Activated naive CD8-positive, alpha-beta T cell treated with anti-CD3 and anti-CD28 coated beads, Interleukin-2, amount 10 ng/mL, durations not matched to agents 7 days and 5 days (primary cell): ENCODE measurements around the gene PRKG1. TPM values are rescaled to one million over a fixed set of nuclear protein-coding genes. Genes with fewer than 3 reads are reported as not detected.

Experiments
- ATAC-seq: fragments of 150-1000 bp; cut with Tn5 transposase; one replicate; pipeline ENCODE4 v1.10.0; 2021; ENCODE audit warnings: low read depth, moderate library complexity
- POLR2A ChIA-PET: fragments of 350-600 bp; sonication (Branson Sonifier 250); formaldehyde crosslinking; loops from one replicate; lab custom pipeline; 2021; ENCODE audit warnings: antibody characterized with exemption; lab: Charles Lee
- DNase-seq: peaks from one replicate; pipeline ENCODE4 v3.0.0; 2021
- H3K27ac Mint-ChIP-seq: one replicate; pipeline ENCODE4 v1.8.0; 2022; ENCODE audit warnings: mild to moderate bottlenecking, mixed read lengths
- H3K27me3 Mint-ChIP-seq: one replicate; pipeline ENCODE4 v1.8.0; 2022; ENCODE audit warnings: mild to moderate bottlenecking, moderate library complexity, mixed read lengths
- H3K36me3 Mint-ChIP-seq: one replicate; pipeline ENCODE4 v1.8.0; 2021; ENCODE audit warnings: mild to moderate bottlenecking, mixed read lengths
- H3K4me1 Mint-ChIP-seq: one replicate; pipeline ENCODE4 v1.8.0; 2021; ENCODE audit warnings: mixed read lengths
- H3K4me3 Mint-ChIP-seq: one replicate; pipeline ENCODE4 v1.8.0; 2022; ENCODE audit warnings: mild to moderate bottlenecking, moderate library complexity, mixed read lengths
- H3K9me3 Mint-ChIP-seq: one replicate; pipeline ENCODE4 v1.8.0; 2021; ENCODE audit warnings: mixed read lengths
- total RNA-seq, 2 experiments: library from RNA; stranded (reverse); gene quantifications; one replicate each; pipeline ENCODE4 v1.2.3, GENCODE V29; 2021

The PRKG1 gene
- total RNA-seq, 2 experiments from 2014 or later: not detected

DNA sequence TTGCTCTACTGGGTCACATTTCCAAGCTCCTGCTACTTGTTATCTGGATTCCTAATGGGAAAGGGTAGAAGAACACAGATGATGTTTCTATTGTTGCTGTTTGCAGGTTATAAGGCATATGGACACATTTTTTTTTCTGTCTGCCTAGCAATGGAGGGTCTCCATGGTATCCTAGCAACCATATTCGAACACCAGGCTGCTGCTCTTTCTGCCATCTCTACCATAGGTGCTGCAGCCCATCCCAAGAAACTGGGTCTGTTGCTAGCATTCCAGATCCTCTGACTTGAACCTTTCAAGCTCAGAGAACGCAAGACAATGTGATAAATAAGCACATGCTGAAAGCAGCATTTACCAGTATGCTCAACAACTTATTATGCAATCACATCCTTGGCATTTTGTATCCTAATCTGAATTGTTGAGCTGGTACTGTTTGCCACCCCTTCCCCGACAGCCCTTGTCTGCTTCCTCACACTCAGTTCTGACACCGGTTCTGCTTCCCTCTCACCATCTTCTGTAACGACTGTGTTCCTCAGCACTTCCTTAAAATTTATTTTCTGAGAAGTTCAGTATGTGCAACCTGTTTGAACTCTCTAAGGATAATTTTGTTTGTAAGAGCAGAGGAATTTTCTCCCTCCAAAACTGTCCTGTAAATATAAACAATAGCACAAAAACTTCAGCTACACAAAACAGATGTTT, 6.2 kb downstream of the PRKG1 start:
- Mint-ChIP-seq H3K9me3 (no peaks in the 10 kb centered on the region), H3K27ac (no peak overlapping the region), H3K36me3 (no peaks in the 10 kb centered on the region), H3K27me3 (peaks cover 10% of the 10 kb centered on the region), H3K4me3 (no peak overlapping the region), H3K4me1 (no peaks in the 10 kb centered on the region)
- DNase-seq: no peak
- ATAC-seq: no peak
- POLR2A ChIA-PET: no interaction called here

- ATAC-seq: no peak
- H3K9me3 Mint-ChIP-seq: no peaks in the 10 kb centered on the region
- POLR2A ChIA-PET: no interaction called here
- no peaks in the 10 kb centered on the region for H3K27me3 Mint-ChIP-seq
- H3K36me3 Mint-ChIP-seq: no peaks in the 10 kb centered on the region
- DNase-seq: no peak
- H3K27ac Mint-ChIP-seq: no peak overlapping the region
- no peak overlapping the region for H3K4me3 Mint-ChIP-seq
- no peaks in the 10 kb centered on the region for H3K4me1 Mint-ChIP-seq
Observed at GRCh38 chr10:51082857-51083256, 8.6 kb downstream of the PRKG1 start.

DNA sequence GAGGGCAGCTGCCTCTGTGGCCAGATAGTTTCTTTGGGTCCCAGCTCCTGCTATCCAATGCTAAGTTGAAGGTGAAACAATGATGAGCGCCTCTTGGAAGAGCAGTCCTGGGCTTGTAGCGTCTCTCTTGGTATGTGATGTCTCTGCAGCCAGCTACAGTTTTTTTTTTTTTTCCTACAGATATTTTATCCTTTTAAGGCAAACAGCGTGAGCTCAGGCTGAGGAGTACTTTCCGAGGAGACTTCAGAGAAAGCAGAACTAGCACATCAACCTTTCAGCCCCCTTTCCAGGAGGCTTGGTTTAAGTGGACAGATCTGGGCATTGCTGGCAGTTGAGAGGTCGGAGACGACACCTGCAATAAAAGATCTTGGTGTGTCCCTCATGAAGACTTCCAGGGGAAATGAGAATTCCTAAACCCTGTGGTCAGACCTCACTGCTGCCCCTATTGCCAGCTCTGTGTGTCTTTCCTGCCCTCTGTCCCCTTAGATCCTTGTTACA, 9.1 kb downstream of the PRKG1 start:
- no peak overlapping the region for H3K27ac Mint-ChIP-seq
- no peak for ATAC-seq
- no peak overlapping the region for H3K4me3 Mint-ChIP-seq
- POLR2A ChIA-PET: no interaction called here
- H3K4me1 Mint-ChIP-seq: no peaks in the 10 kb centered on the region
- DNase-seq: no peak
- no peaks in the 10 kb centered on the region for H3K27me3 Mint-ChIP-seq
- no peaks in the 10 kb centered on the region for H3K36me3 Mint-ChIP-seq
- no peaks in the 10 kb centered on the region for H3K9me3 Mint-ChIP-seq

- H3K4me3 Mint-ChIP-seq: no peak overlapping the region
- POLR2A ChIA-PET: no interaction called here
Observed at GRCh38 chr10:51085204-51085603, 10.9 kb downstream of the PRKG1 start.

GRCh38 chr10:51086710-51087109, 12.4 kb downstream of the PRKG1 start:
- DNase-seq (no peak), ATAC-seq (no peak)
- H3K27me3 Mint-ChIP-seq: no peaks in the 10 kb centered on the region
- POLR2A ChIA-PET: no interaction called here
- H3K4me1 Mint-ChIP-seq: no peaks in the 10 kb centered on the region
- no peak overlapping the region for H3K27ac Mint-ChIP-seq
- H3K4me3 Mint-ChIP-seq: no peak overlapping the region
- no peaks in the 10 kb centered on the region for H3K9me3 Mint-ChIP-seq
- H3K36me3 Mint-ChIP-seq: no peaks in the 10 kb centered on the region

More at GRCh38 chr10:51085204-51085603, 10.9 kb downstream of the PRKG1 start:
- ATAC-seq (no peak), DNase-seq (no peak)
- no peaks in the 10 kb centered on the region for H3K4me1 Mint-ChIP-seq
- no peaks in the 10 kb centered on the region for H3K9me3 Mint-ChIP-seq
- no peaks in the 10 kb centered on the region for H3K36me3 Mint-ChIP-seq
- no peaks in the 10 kb centered on the region for H3K27me3 Mint-ChIP-seq
- no peak overlapping the region for H3K27ac Mint-ChIP-seq

GRCh38 chr10:51087114-51087513, 12.8 kb downstream of the PRKG1 start:
- no peaks in the 10 kb centered on the region for H3K36me3 Mint-ChIP-seq

DNA sequence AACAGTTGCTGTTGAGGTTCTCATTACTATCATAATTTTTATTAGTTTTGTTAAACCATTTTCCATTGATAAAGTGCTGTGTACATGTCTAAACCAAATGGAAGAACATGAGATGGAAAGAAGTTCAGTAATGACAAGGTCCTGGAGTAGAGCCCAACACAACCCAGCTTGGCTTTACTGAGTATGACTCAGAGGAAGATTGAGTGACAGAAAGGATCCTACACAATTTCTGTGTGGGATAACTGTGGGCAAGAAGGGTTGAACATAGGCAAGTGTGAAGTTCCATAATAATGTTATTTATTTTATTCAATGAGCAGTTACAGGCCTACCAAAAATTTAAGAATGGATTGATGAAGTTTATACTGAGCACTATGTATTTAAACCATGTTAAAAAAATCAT, 15.9 kb downstream of the PRKG1 start:
- POLR2A ChIA-PET: no interaction called here
- Mint-ChIP-seq H3K4me1 (no peaks in the 10 kb centered on the region), H3K27ac (no peak overlapping the region), H3K4me3 (no peak overlapping the region), H3K36me3 (no peaks in the 10 kb centered on the region), H3K9me3 (no peaks in the 10 kb centered on the region), H3K27me3 (no peaks in the 10 kb centered on the region)
- ATAC-seq (no peak), DNase-seq (no peak)

More at GRCh38 chr10:51087114-51087513, 12.8 kb downstream of the PRKG1 start:
- POLR2A ChIA-PET: no interaction called here
- no peaks in the 10 kb centered on the region for H3K9me3 Mint-ChIP-seq
- no peaks in the 10 kb centered on the region for H3K4me1 Mint-ChIP-seq
- H3K27me3 Mint-ChIP-seq: no peaks in the 10 kb centered on the region
- DNase-seq: no peak
- ATAC-seq: no peak
- no peak overlapping the region for H3K27ac Mint-ChIP-seq
- H3K4me3 Mint-ChIP-seq: no peak overlapping the region

DNA sequence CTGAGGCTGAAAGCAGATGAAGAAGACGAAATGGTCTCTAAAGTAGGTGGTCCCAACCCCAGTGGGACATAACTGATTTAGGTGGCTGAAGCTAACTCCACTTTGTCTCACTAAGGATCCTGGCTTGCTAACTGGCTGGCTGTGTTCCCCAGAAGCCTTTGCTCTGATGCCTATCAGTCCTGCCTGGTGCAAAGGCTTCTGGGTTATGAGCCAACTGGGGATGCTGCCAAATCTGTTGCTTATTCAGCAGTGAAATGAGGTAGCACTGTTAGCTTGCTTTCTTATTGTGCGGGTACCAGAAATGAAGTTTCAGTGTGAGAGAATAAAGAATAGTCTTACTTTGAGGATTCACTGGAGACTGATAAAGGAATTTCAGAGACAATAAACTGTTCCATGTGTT, 18.1 kb downstream of the PRKG1 start:
- Mint-ChIP-seq H3K4me3 (no peak overlapping the region), H3K36me3 (no peaks in the 10 kb centered on the region), H3K4me1 (no peaks in the 10 kb centered on the region), H3K9me3 (no peaks in the 10 kb centered on the region), H3K27ac (no peak overlapping the region), H3K27me3 (no peaks in the 10 kb centered on the region)
- POLR2A ChIA-PET: no interaction called here
- ATAC-seq (no peak), DNase-seq (no peak)

GRCh38 chr10:51095444-51095843, 21.2 kb downstream of the PRKG1 start:
- Mint-ChIP-seq H3K4me1 (no peaks in the 10 kb centered on the region), H3K27me3 (no peaks in the 10 kb centered on the region), H3K4me3 (no peak overlapping the region), H3K9me3 (no peaks in the 10 kb centered on the region), H3K36me3 (no peaks in the 10 kb centered on the region), H3K27ac (no peak overlapping the region)
- DNase-seq: no peak
- ATAC-seq: no peak
- POLR2A ChIA-PET: no interaction called here

GRCh38 chr10:51097546-51097945, 23.3 kb downstream of the PRKG1 start:
- POLR2A ChIA-PET: no interaction called here
- no peaks in the 10 kb centered on the region for H3K9me3 Mint-ChIP-seq
- no peak overlapping the region for H3K27ac Mint-ChIP-seq
- no peaks in the 10 kb centered on the region for H3K27me3 Mint-ChIP-seq
- no peak overlapping the region for H3K4me3 Mint-ChIP-seq
- ATAC-seq (no peak), DNase-seq (no peak)
- H3K36me3 Mint-ChIP-seq: no peaks in the 10 kb centered on the region
- no peaks in the 10 kb centered on the region for H3K4me1 Mint-ChIP-seq

- no peak for ATAC-seq
- H3K4me3 Mint-ChIP-seq: no peak overlapping the region
- H3K27me3 Mint-ChIP-seq: no peaks in the 10 kb centered on the region
- DNase-seq: no peak
- H3K9me3 Mint-ChIP-seq: no peaks in the 10 kb centered on the region
- H3K27ac Mint-ChIP-seq: no peak overlapping the region
- H3K4me1 Mint-ChIP-seq: no peaks in the 10 kb centered on the region
- H3K36me3 Mint-ChIP-seq: no peaks in the 10 kb centered on the region
- POLR2A ChIA-PET: no interaction called here
Observed at GRCh38 chr10:51100221-51100620, 25.9 kb downstream of the PRKG1 start.

DNA sequence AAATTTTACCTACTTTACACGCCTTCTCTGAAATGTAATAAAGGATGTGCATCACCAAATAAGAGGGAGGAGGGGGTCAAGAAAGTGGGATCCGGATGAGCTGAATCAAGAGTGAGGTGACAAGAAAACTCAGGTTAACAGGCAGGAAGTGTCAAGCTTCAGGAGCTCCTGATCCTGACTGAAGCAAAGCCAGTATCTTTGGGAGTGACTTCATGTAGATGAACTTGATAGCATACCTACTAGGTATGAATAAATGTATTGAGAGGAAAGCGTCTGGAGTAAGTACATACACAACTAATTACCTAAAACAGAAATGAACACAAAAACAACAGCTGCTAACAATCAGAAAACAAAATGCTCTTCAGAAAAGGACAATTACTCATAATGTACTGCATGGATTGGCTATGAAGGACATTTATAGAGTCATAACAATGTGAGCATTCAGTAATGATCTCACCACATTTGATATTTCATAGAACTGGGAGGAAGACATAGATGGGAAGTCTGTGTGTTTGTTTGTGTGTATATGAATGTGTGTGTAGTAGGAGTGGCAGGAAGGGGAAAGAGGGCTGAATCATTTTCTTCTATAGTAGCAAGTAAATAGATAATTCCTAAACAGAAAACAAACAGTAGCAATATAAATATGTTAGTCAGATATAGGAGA, 29.4 kb downstream of the PRKG1 start:
- ATAC-seq (no peak), DNase-seq (no peak)
- H3K36me3 Mint-ChIP-seq: no peaks in the 10 kb centered on the region
- no peak overlapping the region for H3K27ac Mint-ChIP-seq
- no peaks in the 10 kb centered on the region for H3K4me1 Mint-ChIP-seq
- POLR2A ChIA-PET: no interaction called here
- H3K27me3 Mint-ChIP-seq: no peaks in the 10 kb centered on the region
- no peak overlapping the region for H3K4me3 Mint-ChIP-seq
- H3K9me3 Mint-ChIP-seq: no peaks in the 10 kb centered on the region

GRCh38 chr10:51106311-51106945, 32.1 kb downstream of the PRKG1 start:
- Mint-ChIP-seq H3K27me3 (no peaks in the 10 kb centered on the region), H3K4me3 (no peak overlapping the region), H3K4me1 (no peaks in the 10 kb centered on the region), H3K36me3 (no peaks in the 10 kb centered on the region), H3K27ac (no peak overlapping the region), H3K9me3 (no peaks in the 10 kb centered on the region)
- POLR2A ChIA-PET: no interaction called here
- ATAC-seq: no peak
- no peak for DNase-seq

DNA sequence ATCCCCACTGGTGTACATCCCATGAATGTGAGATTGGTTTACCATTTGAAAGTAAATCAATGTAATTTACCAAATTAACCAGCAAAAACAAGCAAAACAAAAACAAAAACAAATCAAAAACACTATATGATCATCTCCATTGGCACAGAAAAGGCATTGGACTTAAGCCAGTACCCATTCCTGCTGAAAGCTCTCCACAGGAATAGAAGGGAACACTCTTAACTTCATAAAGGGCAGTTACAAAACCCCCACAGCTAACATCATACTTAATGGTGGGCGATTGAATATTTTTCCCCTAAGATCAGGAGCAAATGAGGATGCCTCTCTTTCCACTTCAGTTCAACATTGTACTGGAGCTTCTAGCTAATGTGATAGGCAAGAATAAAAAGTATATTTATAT, 34.1 kb downstream of the PRKG1 start:
- Mint-ChIP-seq H3K27ac (no peak overlapping the region), H3K27me3 (no peaks in the 10 kb centered on the region), H3K36me3 (no peaks in the 10 kb centered on the region), H3K4me1 (no peaks in the 10 kb centered on the region), H3K4me3 (no peak overlapping the region), H3K9me3 (no peaks in the 10 kb centered on the region)
- DNase-seq: no peak
- no peak for ATAC-seq
- POLR2A ChIA-PET: no interaction called here
